Measurements from ENCODE around the gene SLC2A14. TPM values are rescaled to one million over a fixed set of nuclear protein-coding genes. Genes with fewer than 3 reads are reported as not detected.
"Not testable (repeated sequence)": the region's sequence is repeated elsewhere in the genome, so short reads cannot be mapped to it uniquely, and the experiment has no call there.

The SLC2A14 gene
- total RNA-seq, 1 experiment from 2014 or later = 141 TPM

GRCh38 chr12:7917392-7918267, 44.9 kb upstream of the SLC2A14 start:
- ChIA-PET CTCF (interaction anchor here (0.6 to 2.0 kb wide), 5 partner anchors 11 to 974 kb away, joined by 3 to 11 read pairs (median 5); no protein-coding TSS in a partner anchor), POLR2A (interaction anchor here (0.6 to 1.7 kb wide), 9 partner anchors 11 to 947 kb away, joined by 3 to 14 read pairs (median 5); partner anchors contain the start of gene SLC2A3)
- Mint-ChIP-seq H3K27me3 (ENCODE audit: insufficient read depth, unreplicated experiment) (peaks cover 3% of the 10 kb centered on the region), H3K9me3 (ENCODE audit: unreplicated experiment) (no peaks in the 10 kb centered on the region), H3K4me1 (ENCODE audit: low read depth, unreplicated experiment) (peaks cover 77% of the 10 kb centered on the region), H3K4me3 (ENCODE audit: unreplicated experiment) (peak overlapping the region; percentile 43), H3K27ac (ENCODE audit: unreplicated experiment) (peak overlapping the region; percentile 73), H3K36me3 (ENCODE audit: insufficient read depth, unreplicated experiment) (peaks cover 100% of the 10 kb centered on the region)
- Histone ChIP-seq H3K9me3 (no peaks in the 10 kb centered on the region), H3K4me3 (ENCODE audit: low read depth, low read length) (no peak overlapping the region), H3K4me1 (peaks cover 22% of the 10 kb centered on the region), H3K36me3 (ENCODE audit: control insufficient read depth, insufficient read depth, low read length) (peaks cover 5% of the 10 kb centered on the region), H3K27me3 (replicated peaks; ENCODE audit: control insufficient read depth, insufficient read depth, low read length) (no peaks in the 10 kb centered on the region)
- DNase-seq = peak; percentile 66 to 72
- intact Hi-C loops (cut with micrococcal nuclease; ENCODE audit: unreplicated experiment) = loop anchor here (1.0 to 5.0 kb wide), 3 partner anchors 10 to 85 kb away; no protein-coding TSS in a partner anchor
- BruUV-seq (replicated peaks) = no TSS peak
- no peak for TF ChIP-seq CTCF (IDR thresholded peaks at IDR 0.05; ENCODE audit: insufficient read depth in 1 of 2, low read depth in 1 of 2, low read length in 1 of 2, severe bottlenecking in 1 of 2, unreplicated experiment in 1 of 2)

- peaks cover 100% of the 10 kb centered on the region for H3K36me3 Mint-ChIP-seq (ENCODE audit: insufficient read depth, unreplicated experiment)
- peak overlapping the region; percentile 43 for H3K4me3 Mint-ChIP-seq (ENCODE audit: unreplicated experiment)
- DNase-seq = peak; percentile 74 to 83
- no peaks in the 10 kb centered on the region for H3K27me3 ChIP-seq (replicated peaks; ENCODE audit: control insufficient read depth, insufficient read depth, low read length)
- no peaks in the 10 kb centered on the region for H3K9me3 ChIP-seq
- H3K36me3 ChIP-seq (ENCODE audit: control insufficient read depth, insufficient read depth, low read length) = peaks cover 4% of the 10 kb centered on the region
- CTCF ChIA-PET = interaction anchor here (1.2 to 2.0 kb wide), 3 partner anchors 16 to 210 kb away, joined by 3 to 7 read pairs (median 3); no protein-coding TSS in a partner anchor
- H3K4me1 ChIP-seq = peaks cover 15% of the 10 kb centered on the region
- POLR2A ChIA-PET = interaction anchor here (0.6 to 1.2 kb wide), 4 partner anchors 24 to 946 kb away, joined by 3 read pairs; no protein-coding TSS in a partner anchor
- H3K27ac Mint-ChIP-seq (ENCODE audit: unreplicated experiment) = peak overlapping the region; percentile 73
- TF ChIP-seq CTCF (IDR thresholded peaks at IDR 0.05; ENCODE audit: insufficient read depth in 1 of 2, low read depth in 1 of 2, low read length in 1 of 2, severe bottlenecking in 1 of 2, unreplicated experiment in 1 of 2) = no peak
- H3K4me3 ChIP-seq (ENCODE audit: low read depth, low read length) = no peak overlapping the region
- no TSS peak for BruUV-seq (replicated peaks)
- no peaks in the 10 kb centered on the region for H3K9me3 Mint-ChIP-seq (ENCODE audit: unreplicated experiment)
- intact Hi-C loops (cut with micrococcal nuclease; ENCODE audit: unreplicated experiment) = loop anchor here (1.0 to 5.0 kb wide), 4 partner anchors 10 to 85 kb away; no protein-coding TSS in a partner anchor
- H3K4me1 Mint-ChIP-seq (ENCODE audit: low read depth, unreplicated experiment) = peaks cover 72% of the 10 kb centered on the region
- peaks cover 3% of the 10 kb centered on the region for H3K27me3 Mint-ChIP-seq (ENCODE audit: insufficient read depth, unreplicated experiment)
Measured at GRCh38 chr12:7916936-7917335, 44.2 kb upstream of the SLC2A14 start.

- ChIA-PET POLR2A (no interaction called here), CTCF (interaction anchor here (0.7 to 1.0 kb wide), 2 partner anchors 56 to 80 kb away, joined by 3 read pairs; no protein-coding TSS in a partner anchor)
- Histone ChIP-seq H3K27me3 (replicated peaks; ENCODE audit: control insufficient read depth, insufficient read depth, low read length) (no peaks in the 10 kb centered on the region), H3K36me3 (ENCODE audit: control insufficient read depth, insufficient read depth, low read length) (peaks cover 2% of the 10 kb centered on the region), H3K4me3 (ENCODE audit: low read depth, low read length) (no peak overlapping the region), H3K9me3 (no peaks in the 10 kb centered on the region), H3K4me1 (peaks cover 15% of the 10 kb centered on the region)
- Mint-ChIP-seq H3K27me3 (ENCODE audit: insufficient read depth, unreplicated experiment) (peaks cover 3% of the 10 kb centered on the region), H3K27ac (ENCODE audit: unreplicated experiment) (peak overlapping the region; percentile 73), H3K4me1 (ENCODE audit: low read depth, unreplicated experiment) (peaks cover 63% of the 10 kb centered on the region), H3K36me3 (ENCODE audit: insufficient read depth, unreplicated experiment) (peaks cover 90% of the 10 kb centered on the region), H3K4me3 (ENCODE audit: unreplicated experiment) (peak overlapping the region; percentile 43), H3K9me3 (ENCODE audit: unreplicated experiment) (no peaks in the 10 kb centered on the region)
- TF ChIP-seq CTCF (IDR thresholded peaks at IDR 0.05; ENCODE audit: insufficient read depth in 1 of 2, low read depth in 1 of 2, low read length in 1 of 2, severe bottlenecking in 1 of 2, unreplicated experiment in 1 of 2) = no peak
- peak; percentile 62 to 78 for DNase-seq
- intact Hi-C loops (cut with micrococcal nuclease; ENCODE audit: unreplicated experiment) = loop anchor here (1.0 to 5.0 kb wide), 2 partner anchors 56 to 76 kb away; no protein-coding TSS in a partner anchor
- no TSS peak for BruUV-seq (replicated peaks)
Measured at GRCh38 chr12:7915661-7916403, 43.1 kb upstream of the SLC2A14 start.

- CTCF ChIA-PET; POLR2A ChIA-PET; DNase-seq; H3K27me3 ChIP-seq (replicated peaks; ENCODE audit: control insufficient read depth, insufficient read depth, low read length); H3K9me3 Mint-ChIP-seq (ENCODE audit: unreplicated experiment); H3K27ac Mint-ChIP-seq (ENCODE audit: unreplicated experiment); intact Hi-C loops (cut with micrococcal nuclease; ENCODE audit: unreplicated experiment); H3K36me3 ChIP-seq (ENCODE audit: control insufficient read depth, insufficient read depth, low read length); H3K27me3 Mint-ChIP-seq (ENCODE audit: insufficient read depth, unreplicated experiment); H3K4me3 ChIP-seq (ENCODE audit: low read depth, low read length); BruUV-seq (replicated peaks); H3K9me3 ChIP-seq; H3K4me3 Mint-ChIP-seq (ENCODE audit: unreplicated experiment): not testable (repeated sequence)
- H3K4me1 ChIP-seq = peaks cover 29% of the 10 kb centered on the region
- peaks cover 49% of the 10 kb centered on the region for H3K36me3 Mint-ChIP-seq (ENCODE audit: insufficient read depth, unreplicated experiment)
- H3K4me1 Mint-ChIP-seq (ENCODE audit: low read depth, unreplicated experiment) = peaks cover 49% of the 10 kb centered on the region
Measured at GRCh38 chr12:7910106-7910505, 37.4 kb upstream of the SLC2A14 start.

Measured in Caco-2 (cell line).